Mesothelial cell of epicardium (in vitro differentiated cells): Measurements from ENCODE around the gene MCM5. TPM values are rescaled to one million over a fixed set of nuclear protein-coding genes. Genes with fewer than 3 reads are reported as not detected.

Source experiments
- DNase-seq, 2 experiments: peaks; one replicate each; pipeline ENCODE4 v3.0.0; 2021; ENCODE audit warnings: low spot score in 2 of 2; ENCODE audit not compliant: unreplicated experiment in 2 of 2
- H3K27ac Mint-ChIP-seq: 2 replicates; pipeline ENCODE4 v1.8.0; 2021; ENCODE audit warnings: mixed read lengths
- H3K27me3 Mint-ChIP-seq: 2 replicates; pipeline ENCODE4 v1.8.0; 2021; ENCODE audit warnings: low read depth, mixed read lengths
- H3K36me3 Mint-ChIP-seq: 2 replicates; pipeline ENCODE4 v1.8.0; 2021; ENCODE audit warnings: mixed read lengths
- H3K4me1 Mint-ChIP-seq: 2 replicates; pipeline ENCODE4 v1.8.0; 2021; ENCODE audit warnings: mixed read lengths
- H3K4me3 Mint-ChIP-seq: 2 replicates; pipeline ENCODE4 v1.8.0; 2021; ENCODE audit warnings: mild to moderate bottlenecking, moderate library complexity, mixed read lengths
- H3K9me3 Mint-ChIP-seq: 2 replicates; pipeline ENCODE4 v1.8.0; 2021; ENCODE audit warnings: mixed read lengths
- CTCF ChIP-seq: fragments of 200-600 bp; sonication (generic); IDR thresholded peaks from one replicate; pipeline ENCODE4 v1.5.0; 2021; ENCODE audit warnings: antibody characterized with exemption; ENCODE audit not compliant: unreplicated experiment
- total RNA-seq: library from RNA; stranded (reverse); gene quantifications from 3 replicates; pipeline ENCODE4 v1.2.1, GENCODE V29; 2021

MCM5 gene
- total RNA-seq, 1 donor from 2014 or later = 59.7 TPM

- peaks cover 9% of the 10 kb centered on the region for H3K4me1 Mint-ChIP-seq
- no peaks in the 10 kb centered on the region for H3K9me3 Mint-ChIP-seq
- H3K27ac Mint-ChIP-seq = no peak overlapping the region
- no peak for TF ChIP-seq CTCF
- no peak overlapping the region for H3K4me3 Mint-ChIP-seq
- peaks cover 5% of the 10 kb centered on the region for H3K27me3 Mint-ChIP-seq
- no peak for DNase-seq
- H3K36me3 Mint-ChIP-seq = no peaks in the 10 kb centered on the region
Observed at GRCh38 chr22:35448523-35448922, 48.6 kb downstream of the MCM5 start.

- Mint-ChIP-seq H3K27ac (no peak overlapping the region), H3K4me1 (peaks cover 7% of the 10 kb centered on the region), H3K4me3 (no peak overlapping the region), H3K9me3 (no peaks in the 10 kb centered on the region), H3K36me3 (no peaks in the 10 kb centered on the region), H3K27me3 (peaks cover 10% of the 10 kb centered on the region)
- no peak for TF ChIP-seq CTCF
- DNase-seq = no peak
Observed at GRCh38 chr22:35449829-35450689, 50.1 kb downstream of the MCM5 start.

DNA sequence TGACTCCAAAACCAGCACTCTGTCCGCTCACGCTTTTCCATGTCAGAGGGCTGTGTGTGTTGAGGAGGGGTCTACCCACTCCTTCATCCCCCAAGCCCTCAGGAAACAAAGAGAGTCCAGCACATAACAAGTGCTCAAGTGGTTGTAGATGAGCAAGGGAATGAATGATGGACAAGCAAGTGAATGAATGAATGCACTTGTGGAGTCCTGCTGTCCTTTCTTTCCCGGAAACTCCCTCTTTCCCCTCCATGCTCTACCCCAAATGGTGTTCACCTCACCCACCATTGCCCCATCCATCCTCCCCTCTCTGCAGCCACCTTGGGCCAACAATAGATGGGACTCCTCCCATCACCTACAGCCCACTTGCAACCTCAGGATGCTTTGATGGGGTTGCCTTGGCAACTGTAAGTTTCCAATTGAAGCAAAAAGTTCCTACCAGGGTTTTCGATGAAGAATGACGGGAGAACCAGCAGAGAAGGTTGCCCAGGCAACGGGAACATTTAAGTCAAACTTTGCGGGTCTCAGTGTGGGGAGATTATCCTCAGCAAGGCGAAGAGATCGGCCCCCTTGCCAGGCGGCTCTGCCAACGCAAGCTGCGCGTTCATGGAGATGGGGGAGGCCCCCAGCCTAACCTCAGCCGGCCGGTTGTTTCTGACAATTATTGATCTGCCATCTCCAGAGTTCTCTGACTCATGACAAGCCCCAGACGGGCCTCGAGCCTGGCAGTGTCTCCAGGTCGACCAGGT lies 51.1 kb downstream of the MCM5 start:
- H3K4me3 Mint-ChIP-seq = no peak overlapping the region
- no peak overlapping the region for H3K27ac Mint-ChIP-seq
- peaks cover 10% of the 10 kb centered on the region for H3K27me3 Mint-ChIP-seq
- TF ChIP-seq CTCF = no peak
- H3K9me3 Mint-ChIP-seq = no peaks in the 10 kb centered on the region
- DNase-seq = no peak
- H3K4me1 Mint-ChIP-seq = peaks cover 7% of the 10 kb centered on the region
- H3K36me3 Mint-ChIP-seq = no peaks in the 10 kb centered on the region

- DNase-seq = no peak
- no peaks in the 10 kb centered on the region for H3K36me3 Mint-ChIP-seq
- peaks cover 7% of the 10 kb centered on the region for H3K4me1 Mint-ChIP-seq
- H3K4me3 Mint-ChIP-seq = no peak overlapping the region
- peaks cover 10% of the 10 kb centered on the region for H3K27me3 Mint-ChIP-seq
- H3K27ac Mint-ChIP-seq = no peak overlapping the region
- TF ChIP-seq CTCF = no peak
- H3K9me3 Mint-ChIP-seq = no peaks in the 10 kb centered on the region
Observed at GRCh38 chr22:35451592-35451991, 51.7 kb downstream of the MCM5 start.

GRCh38 chr22:35452351-35452781 lies 52.4 kb downstream of the MCM5 start:
- H3K27ac Mint-ChIP-seq = no peak overlapping the region
- H3K4me1 Mint-ChIP-seq = peaks cover 7% of the 10 kb centered on the region
- no peak for DNase-seq
- no peak for TF ChIP-seq CTCF
- peaks cover 10% of the 10 kb centered on the region for H3K27me3 Mint-ChIP-seq
- no peaks in the 10 kb centered on the region for H3K36me3 Mint-ChIP-seq
- H3K4me3 Mint-ChIP-seq = no peak overlapping the region
- no peaks in the 10 kb centered on the region for H3K9me3 Mint-ChIP-seq
